Measurements from ENCODE around the gene TSPEAR.

The TSPEAR gene

GRCh38 chr21:44450402-44450801 lies 261.0 kb downstream of the TSPEAR start:
- no peak for DNase-seq (ENCODE audit: extremely low read depth, low read depth)
- H3K4me3 ChIP-seq (replicated peaks; ENCODE audit: low read depth, low read length), result no peak overlapping the region
- no peak for TF ChIP-seq CTCF (IDR thresholded peaks at IDR 0.05; ENCODE audit: low read depth, low read length, missing control alignments)

- no peak overlapping the region for H3K4me3 ChIP-seq (replicated peaks; ENCODE audit: low read depth, low read length)
- TF ChIP-seq CTCF (IDR thresholded peaks at IDR 0.05; ENCODE audit: low read depth, low read length, missing control alignments), result no peak
- no peak for DNase-seq (ENCODE audit: extremely low read depth, low read depth)
These were observed 261.7 kb downstream of the TSPEAR start for GRCh38 chr21:44449473-44450363.

- no peak for TF ChIP-seq CTCF (IDR thresholded peaks at IDR 0.05; ENCODE audit: low read depth, low read length, missing control alignments)
- DNase-seq (ENCODE audit: extremely low read depth, low read depth), result no peak
- H3K4me3 ChIP-seq (replicated peaks; ENCODE audit: low read depth, low read length), result no peak overlapping the region
These were observed 262.7 kb downstream of the TSPEAR start for GRCh38 chr21:44448651-44449131.
